ENCODE data around the gene ZNF888.

- TF ChIP-seq CTCF (IDR thresholded peaks at IDR 0.05; ENCODE audit: low read depth, low read length), result no peak
- peak; percentile 75 for TF ChIP-seq POLR2A (IDR thresholded peaks at IDR 0.05; ENCODE audit: extremely low read depth, insufficient read length)
- TF ChIP-seq, protein P1, sequence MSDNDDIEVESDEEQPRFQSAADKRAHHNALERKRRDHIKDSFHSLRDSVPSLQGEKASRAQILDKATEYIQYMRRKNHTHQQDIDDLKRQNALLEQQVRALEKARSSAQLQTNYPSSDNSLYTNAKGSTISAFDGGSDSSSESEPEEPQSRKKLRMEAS (IDR thresholded peaks at IDR 0.05; ENCODE audit: low read depth, low read length), result no peak; the same call in 1 of the 2 replicates
Measured at GRCh38 chr19:52922841-52923777, at the start of gene ZNF888.

Measured in NB4 (cell line).